Ureter (tissue), 1 donor: ENCODE results near the gene NDUFAB1. TPM values are rescaled to one million over a fixed set of nuclear protein-coding genes. Genes with fewer than 3 reads are reported as not detected.
A peak's percentile ranks its signal among the peaks of the same experiment; 100 is the strongest.
"Not testable (repeated sequence)": the region's sequence is repeated elsewhere in the genome, so short reads cannot be mapped to it uniquely, and the experiment has no call there.

ENCODE experiments used
- DNase-seq: peaks from one replicate; pipeline ENCODE4 v3.0.0-alpha.2; 2020; ENCODE audit warnings: low spot score
- total RNA-seq: library from RNA; stranded (reverse); gene quantifications from one replicate; pipeline ENCODE4 v1.2.4, GENCODE V29; 2023
- donor health status: DM: yes; HTN: yes; CAD: no.

Gene NDUFAB1
- total RNA-seq = 60.1 TPM

DNA sequence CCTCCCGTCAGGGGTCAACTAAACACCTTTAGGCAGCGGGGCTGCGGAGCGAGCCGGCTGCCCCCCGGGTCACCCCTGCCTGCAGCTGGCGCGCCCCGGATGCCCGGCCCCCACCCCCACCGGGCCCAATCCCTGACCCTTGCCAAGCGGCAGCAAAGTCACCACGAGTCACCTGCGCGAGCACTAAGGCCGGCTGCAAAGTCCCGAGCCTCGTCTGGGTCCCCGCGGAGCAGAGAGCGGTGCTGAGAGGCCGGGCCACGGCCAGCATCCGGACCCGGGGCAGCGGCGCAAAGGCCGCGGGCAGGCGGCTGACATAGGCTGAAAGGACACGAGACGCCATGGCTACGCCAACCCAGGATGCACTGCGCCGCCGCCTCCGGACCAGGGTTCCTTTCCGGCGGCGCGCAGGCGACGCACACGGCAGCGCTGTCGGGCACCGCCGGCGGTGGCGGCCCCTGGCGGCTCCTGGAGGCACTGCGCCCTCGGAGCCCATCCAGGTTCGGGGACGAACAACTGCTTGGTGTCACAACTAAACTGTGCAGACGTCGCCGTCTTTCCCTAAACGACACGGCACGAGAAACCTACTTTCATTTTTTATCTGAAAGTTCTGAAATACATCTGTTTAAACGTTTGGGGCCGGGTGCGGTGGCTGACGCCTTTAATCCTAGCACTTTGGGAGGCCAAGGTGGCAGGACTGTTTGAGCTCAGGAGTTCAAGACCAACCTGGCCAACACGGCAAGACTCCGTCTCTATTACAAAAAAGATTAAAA is at the start of gene NDUFAB1:
Gene NDUFAB1, minus strand, starts transcription at position 366 of the 770 bp plus-strand sequence. Its CDS starts 26 bp downstream, at position 340.
- DNase-seq = peak; percentile 90

DNA sequence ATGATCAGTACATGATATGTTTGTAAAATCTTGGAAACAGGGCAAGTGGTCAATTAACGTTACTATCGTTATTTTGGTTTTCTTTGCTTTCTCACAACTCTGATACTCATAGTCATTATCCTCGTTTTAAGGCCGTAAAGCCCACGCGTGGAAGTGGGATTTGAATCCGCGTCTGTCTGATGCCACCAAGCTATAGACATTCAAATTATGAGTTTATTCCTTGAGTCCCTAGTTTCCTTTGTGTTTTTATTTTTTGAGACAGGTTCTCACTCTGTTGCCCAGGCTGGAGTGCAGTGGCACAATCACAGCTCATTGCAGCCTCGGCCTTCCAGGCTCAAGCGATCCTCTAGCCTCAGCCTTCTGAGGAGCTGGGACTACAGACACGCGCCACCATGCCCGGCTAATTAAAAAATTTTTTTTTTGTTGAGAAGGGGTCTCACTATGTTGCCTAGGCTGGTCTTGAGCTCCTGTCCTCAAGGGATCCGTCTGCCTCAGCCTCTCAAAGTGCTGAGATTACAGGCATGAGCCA is 46.2 kb upstream of the NDUFAB1 start:
- no peak for DNase-seq

DNA sequence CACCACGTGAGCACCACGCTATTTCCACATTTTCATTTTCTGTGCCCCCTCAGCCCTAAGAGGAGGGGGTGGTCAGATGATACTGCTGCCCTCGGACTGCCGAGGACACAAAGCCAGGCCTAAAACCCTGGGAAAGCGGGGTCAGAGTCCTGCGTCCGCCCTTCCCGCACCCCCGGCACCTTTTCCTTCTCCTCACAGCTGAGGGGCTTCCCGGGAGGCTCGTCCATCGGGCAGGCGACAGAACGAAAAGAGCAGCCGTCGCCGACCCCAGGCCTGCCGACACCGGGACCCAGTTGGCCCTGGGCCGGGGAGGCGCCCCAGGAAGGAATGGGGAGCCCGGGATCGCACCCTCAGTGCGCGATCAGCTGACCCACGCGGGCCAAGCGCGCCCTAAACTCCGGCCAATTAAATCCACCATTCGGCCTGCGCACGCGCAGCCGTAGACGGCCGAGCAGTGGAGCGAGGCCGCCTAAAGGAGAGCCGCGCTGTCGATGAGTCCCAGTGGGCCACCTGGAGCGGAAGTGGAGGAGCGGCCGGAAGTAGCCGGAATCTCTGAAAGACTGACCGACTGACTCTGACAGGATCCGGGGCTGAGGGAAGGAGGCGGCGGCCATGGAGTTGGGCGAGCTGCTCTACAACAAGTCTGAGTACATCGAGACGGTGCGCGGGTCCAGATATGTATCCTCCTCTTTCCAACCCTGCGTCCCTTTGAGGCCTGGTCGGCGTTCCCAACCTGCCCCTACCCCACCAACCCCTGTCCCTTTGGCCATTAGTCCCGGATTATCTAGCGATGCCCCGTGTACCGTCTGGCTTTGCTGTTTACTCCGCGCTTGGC is 45.0 kb upstream of the NDUFAB1 start, which contains the start of the genes DCTN5 and PALB2:
Gene DCTN5, plus strand, starts transcription at position 536 of the 835 bp plus-strand sequence. Its CDS starts 77 bp downstream, at position 613.
Gene PALB2, minus strand, starts transcription at position 380 of the 835 bp plus-strand sequence. Its CDS starts 153 bp downstream, at position 227.
- DNase-seq = peak; percentile 92

DNA sequence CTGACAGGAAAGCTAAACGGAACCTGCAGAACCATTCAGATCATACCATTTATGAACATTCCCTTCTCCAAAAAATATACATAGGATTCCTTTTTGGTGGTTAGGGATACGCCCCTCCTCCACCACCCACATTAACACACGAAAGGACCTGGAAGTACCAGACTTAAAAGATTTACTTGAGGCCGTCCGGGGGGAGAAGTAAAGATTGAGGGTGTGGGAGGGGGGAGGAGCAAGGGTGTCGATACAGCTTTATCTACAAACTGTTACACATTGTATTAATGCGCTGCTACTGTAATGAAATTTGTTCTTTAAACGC is 44.5 kb upstream of the NDUFAB1 start:
- no peak for DNase-seq

DNA sequence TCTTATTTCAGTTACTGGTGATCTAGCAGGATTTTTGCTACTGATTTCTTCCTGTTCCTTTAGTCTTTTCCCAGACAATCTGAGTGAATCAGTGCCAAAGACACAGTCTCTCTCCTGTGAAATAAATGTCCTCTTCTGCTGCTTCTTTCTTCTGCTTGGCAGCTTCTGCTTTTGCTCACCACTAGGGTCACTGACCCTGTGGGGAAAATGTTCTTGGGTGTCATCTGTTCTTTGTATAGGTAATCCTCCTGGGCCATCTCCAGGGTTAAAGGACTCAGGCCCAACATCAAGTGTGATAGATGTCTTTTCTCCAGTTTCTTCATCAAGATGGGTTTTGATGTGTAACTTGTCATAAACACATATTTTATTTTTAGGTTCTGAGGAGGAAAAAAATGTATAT is 39.8 kb upstream of the NDUFAB1 start:
- no peak for DNase-seq

DNA sequence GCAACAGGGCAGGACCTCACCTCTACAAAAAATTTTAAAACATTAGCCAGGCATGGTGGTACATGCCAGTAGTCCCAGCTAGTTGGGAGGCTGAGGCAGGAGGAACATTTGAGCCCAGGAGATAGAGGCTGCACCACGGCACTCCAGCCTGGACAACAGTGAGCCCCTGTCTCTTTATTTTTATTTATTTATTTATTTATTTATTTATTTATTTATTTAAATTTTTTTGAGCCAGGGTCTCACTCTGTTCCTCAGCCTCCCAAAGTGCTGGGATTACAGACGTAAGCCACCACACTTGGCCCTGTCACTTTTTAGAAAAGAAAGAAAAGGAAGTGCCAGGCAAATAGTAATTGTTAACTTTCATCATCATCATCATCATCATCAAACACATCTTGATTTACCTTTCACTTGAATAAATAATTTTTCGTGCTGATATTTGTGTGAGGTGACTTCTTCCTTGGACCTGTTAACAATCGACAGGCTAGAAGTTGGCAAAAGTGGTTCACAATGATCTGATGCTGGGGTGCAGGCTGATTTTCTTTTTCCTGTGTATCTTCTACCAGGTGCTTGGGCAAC is 38.4 kb upstream of the NDUFAB1 start:
- DNase-seq = no peak

DNA sequence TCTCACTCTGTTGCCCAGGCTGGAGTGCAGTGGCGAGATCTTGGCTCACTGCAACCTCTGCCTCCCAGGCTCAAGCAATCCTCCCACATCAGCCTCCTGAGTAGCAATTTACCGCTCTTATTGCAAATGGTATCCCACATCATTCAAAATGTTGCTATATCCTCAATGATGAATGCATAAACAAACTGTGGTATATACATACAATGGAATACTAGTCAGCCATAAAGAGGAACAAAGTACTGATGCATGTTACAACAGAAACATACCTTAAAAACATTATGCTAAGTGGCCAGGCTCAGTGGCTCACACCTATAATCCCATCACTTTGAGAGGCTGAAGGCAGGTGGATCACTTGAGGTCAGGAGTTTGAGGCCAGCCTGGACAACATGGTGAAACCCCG is 35.8 kb upstream of the NDUFAB1 start:
- DNase-seq = not testable (repeated sequence)

DNA sequence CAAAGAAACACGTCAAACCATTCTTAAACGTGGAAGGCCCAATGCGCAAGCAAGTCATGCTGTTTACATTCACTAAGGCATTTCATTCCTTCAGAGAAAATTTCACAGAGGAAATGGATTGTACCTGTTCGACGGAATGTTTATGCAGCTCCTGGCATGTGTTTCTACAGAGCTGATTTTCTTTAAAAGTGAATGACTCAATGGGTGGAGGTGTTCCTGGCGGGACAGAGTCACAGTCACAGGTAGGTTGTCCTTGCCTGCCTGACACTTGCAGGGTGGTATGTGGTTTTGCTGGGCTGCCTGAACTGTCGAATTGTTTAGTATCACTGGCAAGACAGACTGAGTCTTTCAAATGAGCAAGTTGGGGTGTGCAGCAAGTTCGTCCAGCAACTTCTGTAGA is 33.4 kb upstream of the NDUFAB1 start:
- no peak for DNase-seq

DNA sequence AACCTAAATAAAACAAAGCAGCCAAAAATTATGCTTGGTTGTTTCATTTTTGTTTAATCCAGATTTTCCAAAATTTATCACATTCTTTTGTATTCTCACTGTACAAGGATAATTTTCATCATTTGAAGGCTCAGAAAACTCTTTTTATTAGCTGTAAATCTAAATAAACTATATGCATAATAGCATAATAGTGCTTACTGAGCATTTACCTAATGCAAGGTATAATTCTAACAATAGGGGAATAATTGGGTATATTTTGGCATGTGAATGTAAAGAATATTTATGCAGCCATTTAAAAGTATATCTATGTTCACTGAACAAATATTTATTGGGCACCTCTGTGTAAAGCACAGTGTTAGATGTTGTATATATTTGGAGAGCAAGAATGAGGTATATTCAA is 28.0 kb upstream of the NDUFAB1 start:
- DNase-seq = no peak

DNA sequence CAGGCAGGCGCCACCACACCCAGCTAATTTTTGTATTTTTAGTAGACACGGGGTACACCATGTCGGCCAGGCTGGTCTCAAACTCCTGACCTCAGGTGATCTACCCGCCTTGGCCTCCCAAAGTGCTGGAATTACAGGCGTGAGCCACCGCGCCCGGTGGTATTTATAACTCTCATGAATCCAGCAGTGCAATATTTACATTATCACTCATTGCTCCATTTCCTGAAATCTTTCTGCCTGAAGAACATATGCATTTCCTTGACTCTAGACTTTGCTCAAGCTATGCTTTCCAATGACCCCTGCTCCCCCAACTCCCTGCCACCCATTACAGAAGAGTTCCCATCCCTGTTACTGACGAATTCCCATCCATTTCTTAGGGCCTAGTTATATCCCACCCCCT is 19.7 kb upstream of the NDUFAB1 start:
- DNase-seq = no peak

DNA sequence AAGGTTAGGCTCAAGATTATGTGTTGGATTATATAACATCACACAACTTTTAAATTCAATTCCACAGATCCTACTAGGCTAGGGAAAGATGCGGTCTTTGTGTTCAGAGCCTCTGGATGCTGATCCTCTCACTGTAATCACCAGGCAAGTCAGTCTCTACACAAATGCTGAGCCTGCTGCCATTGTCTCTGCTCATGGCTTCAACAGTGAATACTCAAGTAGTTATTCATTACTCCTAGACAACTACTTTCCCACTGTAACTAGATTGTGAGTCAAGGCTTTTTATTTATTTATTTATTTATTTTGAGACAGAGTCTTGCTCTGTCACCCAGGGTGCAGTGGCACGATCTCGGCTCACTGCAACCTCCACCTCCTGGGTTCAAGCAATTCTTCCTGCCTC is 15.8 kb upstream of the NDUFAB1 start:
- no peak for DNase-seq

DNA sequence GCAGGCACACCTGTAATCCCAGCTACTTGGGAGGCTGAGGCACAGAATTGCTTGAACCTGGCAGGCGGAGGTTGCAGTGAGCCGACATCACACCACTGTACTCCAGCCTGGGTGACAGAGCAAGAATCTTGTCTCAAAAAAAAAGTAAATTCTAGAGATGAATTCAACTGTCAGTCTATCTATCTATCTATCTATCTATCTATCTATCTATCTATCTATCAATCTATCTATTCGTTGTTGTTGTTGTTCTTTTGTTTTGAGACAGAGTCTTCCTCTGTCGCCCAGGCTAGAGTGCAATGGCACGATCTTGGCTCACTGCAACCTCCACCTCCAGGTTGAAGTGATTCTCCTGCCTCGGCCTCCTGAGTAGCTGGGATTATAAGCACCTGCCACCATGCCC is 14.8 kb upstream of the NDUFAB1 start:
- not testable (repeated sequence) for DNase-seq

DNA sequence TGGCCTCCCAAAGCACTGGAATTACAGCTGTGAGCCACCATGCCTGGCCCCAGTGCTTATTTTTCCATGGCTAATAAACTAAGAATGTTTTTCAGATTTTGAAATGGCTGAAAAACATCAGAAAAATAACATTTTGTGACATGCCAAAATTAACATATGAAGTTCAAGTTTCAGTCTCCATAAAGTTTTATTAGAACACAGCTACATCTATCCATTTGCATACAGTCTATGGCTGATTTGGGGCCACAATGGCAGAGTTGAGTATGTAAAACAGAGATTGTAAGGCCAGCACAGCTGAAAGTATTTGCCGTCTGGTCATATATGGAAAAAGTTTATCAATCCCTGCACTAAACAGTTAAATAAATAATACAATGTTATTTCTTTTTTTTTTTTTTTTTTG is 13.8 kb upstream of the NDUFAB1 start:
- no peak for DNase-seq

DNA sequence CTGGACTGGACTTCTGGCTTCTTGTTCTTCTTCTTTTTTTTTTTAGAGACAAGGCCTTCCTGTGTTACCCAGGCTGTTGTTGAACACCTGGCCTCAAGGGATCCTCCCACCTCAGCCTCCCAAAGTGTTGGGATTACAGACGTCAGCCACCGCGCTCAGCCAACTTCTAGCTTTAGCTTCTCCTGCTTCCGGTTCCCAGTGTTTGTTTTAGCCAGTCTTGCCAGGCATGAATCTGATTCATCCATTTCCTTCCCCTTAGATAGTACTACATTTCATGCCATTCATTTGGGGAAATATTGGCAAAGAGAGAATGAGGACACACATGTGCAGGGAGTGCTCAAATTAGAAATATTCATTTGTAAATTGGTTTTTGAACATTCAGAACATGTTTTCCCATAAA is 12.1 kb upstream of the NDUFAB1 start:
- no peak for DNase-seq

DNA sequence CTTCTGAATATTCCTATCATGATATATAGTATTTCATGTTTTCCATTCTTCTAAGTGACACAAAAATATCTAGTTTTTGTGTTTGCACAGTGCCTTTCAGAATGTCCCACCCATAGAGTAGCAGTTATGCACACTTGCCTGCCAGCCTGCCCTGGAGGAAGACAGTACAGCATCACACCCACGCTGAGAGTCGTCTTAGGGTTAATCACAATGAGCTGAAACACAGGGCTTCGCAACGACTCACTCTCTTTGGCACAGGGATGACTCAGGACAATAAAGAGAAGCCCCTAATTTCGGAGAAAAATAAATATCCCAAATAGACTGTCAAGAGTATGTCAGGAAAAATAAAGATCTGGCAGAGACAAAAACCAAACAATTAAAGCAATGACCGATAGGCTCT is 11.6 kb upstream of the NDUFAB1 start:
- DNase-seq = no peak

DNA sequence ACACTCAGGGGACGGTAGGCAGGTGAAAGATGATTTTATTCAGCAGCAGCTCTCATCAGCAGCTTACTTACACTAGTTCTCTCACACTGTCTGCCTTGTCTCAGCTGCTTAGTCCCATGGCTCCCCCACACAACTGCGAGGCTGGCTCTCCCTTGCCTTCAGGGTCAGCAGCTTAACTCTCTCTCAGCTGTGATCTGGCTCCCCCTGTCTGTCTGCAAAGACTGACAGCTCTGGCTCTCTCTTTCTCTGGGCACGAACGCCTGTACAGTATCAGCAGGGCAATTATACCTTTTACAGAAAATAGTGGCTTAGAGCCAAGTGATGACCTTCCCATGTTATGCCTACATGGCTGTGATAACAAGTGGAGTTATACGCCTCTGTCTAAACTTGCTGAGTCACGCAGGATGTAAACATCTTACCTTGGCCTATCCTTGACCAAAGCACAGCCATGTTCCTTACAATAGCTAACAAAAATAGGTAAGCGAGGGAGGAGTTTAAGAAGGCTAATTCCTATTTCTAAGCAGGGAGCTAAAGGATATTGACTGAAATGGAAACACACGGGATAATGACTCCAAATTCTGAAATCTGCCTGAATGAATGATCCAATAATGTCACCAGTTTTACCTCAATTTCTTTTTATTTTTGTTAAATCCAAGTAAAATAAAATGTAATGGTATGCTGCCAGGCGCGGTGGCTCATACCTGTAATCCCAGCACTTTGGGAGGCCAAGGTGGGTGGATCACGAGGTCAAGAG is 1.1 kb upstream of the NDUFAB1 start:
- DNase-seq = no peak

DNA sequence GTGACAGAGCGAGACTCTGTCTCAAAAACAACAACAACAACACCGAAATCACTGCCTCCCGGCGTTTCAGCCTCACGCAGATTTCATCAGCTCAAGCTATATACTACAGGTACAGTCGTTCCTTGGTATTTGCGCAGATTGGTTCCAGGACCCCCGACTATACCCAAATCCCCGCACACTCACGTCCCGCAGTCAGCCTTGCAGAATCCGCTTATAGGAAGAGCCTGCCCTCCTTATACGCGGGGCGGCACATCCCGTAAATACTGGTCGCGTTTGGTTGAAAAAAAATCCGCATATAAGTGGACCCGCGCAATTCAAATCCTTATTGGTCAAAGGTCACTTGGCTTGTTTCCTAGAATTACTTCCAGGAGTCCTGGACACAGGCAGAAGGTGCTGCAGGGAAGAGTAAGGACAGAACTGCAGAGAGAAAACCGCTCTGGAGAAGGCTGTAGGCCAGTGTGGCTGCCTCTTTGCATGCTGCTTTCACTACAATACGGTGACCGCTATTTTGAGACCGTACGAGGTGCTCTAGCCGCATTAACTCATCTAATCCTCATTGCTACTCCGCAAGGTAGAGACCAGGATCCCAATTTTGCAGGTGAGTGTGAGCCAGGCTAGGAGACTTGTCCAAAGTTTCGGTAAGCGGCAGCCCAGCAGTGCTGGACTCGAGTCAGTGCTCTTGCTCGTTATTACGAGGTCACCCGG is 718 bp downstream of the NDUFAB1 start:
- no peak for DNase-seq

DNA sequence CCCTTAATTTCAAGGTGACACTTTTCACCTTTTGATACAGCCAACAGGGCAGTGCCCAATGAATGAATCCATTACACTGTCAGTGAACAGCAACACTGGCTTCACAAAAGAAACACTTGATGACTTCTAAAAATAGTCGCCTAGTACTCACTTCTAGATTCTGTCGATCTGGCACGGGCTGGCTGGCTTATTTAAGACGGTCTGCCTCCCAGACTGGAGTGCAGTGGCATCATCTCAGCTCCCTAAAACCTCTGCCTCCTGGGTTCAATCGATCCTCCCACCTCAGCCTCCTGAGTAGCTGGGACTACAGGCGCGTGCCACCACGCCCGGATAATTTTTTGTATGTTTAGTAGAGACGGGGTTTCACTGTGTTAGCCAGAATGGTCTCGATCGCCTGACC is 1.9 kb downstream of the NDUFAB1 start:
- no peak for DNase-seq

DNA sequence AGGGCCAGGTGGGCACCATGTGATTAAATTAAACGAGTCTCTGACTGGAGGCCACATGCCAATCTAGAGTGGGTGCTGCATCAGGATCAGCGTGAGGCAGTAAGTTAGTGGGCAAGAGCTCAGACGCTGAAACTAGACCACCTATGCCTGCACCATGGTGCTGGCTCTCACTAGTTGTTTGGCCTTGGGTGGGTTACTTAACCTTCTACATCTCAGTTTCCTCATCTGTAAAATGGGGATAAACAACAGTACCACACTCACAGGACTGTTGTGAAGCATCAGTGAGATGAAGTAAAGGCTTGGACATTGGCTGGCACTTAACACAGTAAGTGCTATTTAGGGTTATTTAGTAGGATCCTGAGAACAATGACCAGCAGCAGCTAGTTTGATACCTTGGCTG is 5.9 kb downstream of the NDUFAB1 start:
- no peak for DNase-seq

DNA sequence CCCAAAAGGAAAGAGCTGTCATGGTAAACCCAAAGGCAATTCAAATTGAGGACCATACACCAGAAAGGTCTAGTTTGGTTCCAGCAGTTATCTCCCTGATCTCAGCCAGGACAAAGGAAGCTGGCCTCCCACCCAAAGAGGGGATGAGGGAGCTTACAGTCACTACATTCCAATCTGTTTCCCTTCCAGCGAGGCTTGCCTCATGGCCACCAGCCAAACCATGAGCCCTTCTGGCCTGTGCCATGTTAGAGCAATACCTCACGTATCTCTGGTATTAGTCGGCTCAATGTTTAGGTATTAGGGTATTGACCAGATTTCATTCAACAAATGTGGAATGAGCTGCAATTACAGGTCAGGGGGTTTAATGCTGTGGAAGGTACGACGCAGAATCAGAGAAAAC is 8.4 kb downstream of the NDUFAB1 start:
- no peak for DNase-seq
